Right lobe of liver (tissue), 6 donors: ENCODE measurements around the gene ZDHHC5. TPM values are rescaled to one million over a fixed set of nuclear protein-coding genes. Genes with fewer than 3 reads are reported as not detected.

Experiments used
- ATAC-seq, 4 donors: fragments of 200-7000 bp; cut with Tn5 transposase; one replicate each; pipeline ENCODE4 v1.9.1; 2020; ENCODE audit warnings: mild to moderate bottlenecking in 4 of 4, moderate library complexity in 4 of 4
- DNase-seq, 3 donors: peaks; one replicate each; pipeline ENCODE4 v3.0.0-alpha.2; 2020
- H3K27ac ChIP-seq, 3 donors: fragments of 200-600 bp; one replicate each; pipeline ENCODE4 v1.8.0; 2022
- H3K27me3 ChIP-seq, 2 donors: fragments of 200-600 bp; one replicate each; pipeline ENCODE4 v1.8.0; 2022
- H3K36me3 ChIP-seq, 4 donors: fragments of 200-600 bp; sonication (generic) in 1 of 4; one replicate each; pipeline versions ENCODE4 v1.5.1 to v1.8.0; 2017 to 2022; ENCODE audit warnings: control low read depth in 1 of 4
- H3K4me1 ChIP-seq, 4 donors: fragments of 200-600 bp; sonication (generic) in 1 of 4; one replicate each; pipeline versions ENCODE4 v1.5.1 to v1.8.0; 2017 to 2022; ENCODE audit warnings: control low read depth in 1 of 4
- H3K4me3 ChIP-seq, 3 donors: fragments of 200-600 bp; one replicate each; pipeline ENCODE4 v1.8.0; 2022
- H3K9me3 ChIP-seq, 4 donors: fragments of 200-600 bp; sonication (generic) in 1 of 4; one replicate each; pipeline versions ENCODE4 v1.5.1 to v1.8.0; 2017 to 2022; ENCODE audit warnings: control low read depth in 1 of 4
- CTCF ChIP-seq, 4 donors: fragments of 200-600 bp in 3 of 4; fragments of 450-650 bp in 1 of 4; IDR thresholded peaks; one replicate each; pipeline versions ENCODE4 v1.5.1 to v1.8.0; 2016 to 2022; ENCODE audit warnings: antibody characterized with exemption in 4 of 4, mild to moderate bottlenecking in 2 of 4
- POLR2A ChIP-seq: fragments of 450-650 bp; IDR thresholded peaks from one replicate; pipeline ENCODE4 v1.6.1; 2017; ENCODE audit warnings: antibody characterized with exemption, mild to moderate bottlenecking
- WGBS: methylation state at CpG from one replicate; pipeline ENCODE4 v1.1.6; 2018; ENCODE audit warnings: low coverage, low lambda C conversion rate; ENCODE audit not compliant: insufficient coverage; ENCODE audit errors: missing lambda C conversion rate; 5-methylcytosine and 5-hydroxymethylcytosine counted together
- intact Hi-C, 2 donors: fragments of 100-400 bp; cut with DNase I; formaldehyde crosslinking; loops; one replicate each; pipeline versions ENCODE4 v1.11.2 to v1.14.1; 2022
- total RNA-seq, 6 experiments: library from RNA; depleted of rRNA in 2 of 6; stranded (reverse); fragments of >200 nt in 2 of 6; fragmentation: NEBNext Ultra II Directional in 3 of 6; extraction: Animal tissue kit (Norgen Biotek cat#: 25700) in 3 of 6; gene quantifications; one replicate each; pipeline versions ENCODE4 v1.1.0 to v1.2.4, GENCODE V29; 2016 to 2023
- donor health status: DM: no; HTN: yes; CAD: no.
- donor health status: DM: no; HTN: no; CAD: no.
- donor health status: DM: no; HTN: no; CAD: no.
- donor health status: DM: no; HTN: yes; CAD: no.
- donor health status: DM: no; HTN: yes; CAD: no.

The ZDHHC5 gene
- total RNA-seq, 6 experiments from 2014 or later: 27.0 to 35.7 (median 33.6) TPM

- intact Hi-C loops: no loop called here
- no peak for ATAC-seq
These were observed 34.4 kb upstream of the ZDHHC5 start for GRCh38 chr11:57633394-57634070.

GRCh38 chr11:57634311-57634710 is 33.6 kb upstream of the ZDHHC5 start:
- no peaks in the 10 kb centered on the region for H3K27me3 ChIP-seq
- intact Hi-C loops: no loop called here
- no peaks in the 10 kb centered on the region for H3K9me3 ChIP-seq
- no peaks in the 10 kb centered on the region for H3K36me3 ChIP-seq
- H3K4me3 ChIP-seq: no peak overlapping the region
- H3K27ac ChIP-seq: no peak overlapping the region
- H3K4me1 ChIP-seq: peaks cover 0 to 2% (median under 1%) of the 10 kb centered on the region in 4 donors
- TF ChIP-seq POLR2A (no peak), CTCF (IDR thresholded peaks at IDR 0.05) (no peak)
- ATAC-seq (no peak), DNase-seq (no peak)

More at GRCh38 chr11:57633394-57634070, 34.4 kb upstream of the ZDHHC5 start:
- no peak for DNase-seq
- Histone ChIP-seq H3K27ac (no peak overlapping the region), H3K9me3 (no peaks in the 10 kb centered on the region), H3K27me3 (no peaks in the 10 kb centered on the region), H3K36me3 (no peaks in the 10 kb centered on the region), H3K4me1 (no peaks in the 10 kb centered on the region), H3K4me3 (no peak overlapping the region)
- 83% methylated on average over 6 of the region's 6 CpGs for WGBS
- TF ChIP-seq CTCF (IDR thresholded peaks at IDR 0.05) (no peak), POLR2A (no peak)

- H3K27me3 ChIP-seq: no peaks in the 10 kb centered on the region
- WGBS: 91% methylated on average over 7 of the region's 8 CpGs
- peaks cover 0 to 12% (median 8%) of the 10 kb centered on the region in 4 donors for H3K4me1 ChIP-seq
- ATAC-seq (no peak), DNase-seq (no peak)
- H3K4me3 ChIP-seq: no peak overlapping the region
- no peaks in the 10 kb centered on the region for H3K36me3 ChIP-seq
- no peak for TF ChIP-seq POLR2A
- no peak for TF ChIP-seq CTCF (IDR thresholded peaks at IDR 0.05)
- no peak overlapping the region for H3K27ac ChIP-seq
- no peaks in the 10 kb centered on the region for H3K9me3 ChIP-seq
- intact Hi-C loops: no loop called here
These were observed 32.7 kb upstream of the ZDHHC5 start for GRCh38 chr11:57635246-57635645.

GRCh38 chr11:57637626-57638004 is 30.3 kb upstream of the ZDHHC5 start:
- no peaks in the 10 kb centered on the region for H3K27me3 ChIP-seq
- no peaks in the 10 kb centered on the region for H3K36me3 ChIP-seq
- no peak for ATAC-seq
- no peak for TF ChIP-seq POLR2A
- no peak for TF ChIP-seq CTCF (IDR thresholded peaks at IDR 0.05)
- intact Hi-C loops: no loop called here
- no peak overlapping the region for H3K27ac ChIP-seq
- H3K4me1 ChIP-seq: peaks cover 0 to 25% (median 8%) of the 10 kb centered on the region in 4 donors
- no peaks in the 10 kb centered on the region for H3K9me3 ChIP-seq
- no peak for DNase-seq
- 59% methylated on average over 7 of the region's 18 CpGs for WGBS
- H3K4me3 ChIP-seq: peak overlapping the region; percentile 51 to 64 (median 59)
